Left lung (tissue), 10 donors: ENCODE measurements around the gene STARD3. TPM values are rescaled to one million over a fixed set of nuclear protein-coding genes. Genes with fewer than 3 reads are reported as not detected.

Source experiments
- ATAC-seq: fragments of 200-7000 bp; cut with Tn5 transposase; one replicate; pipeline ENCODE4 v1.9.1; 2020; ENCODE audit warnings: moderate library complexity
- DNase-seq, 4 donors: peaks; one replicate each; pipeline ENCODE4 v3.0.0-alpha.2; 2013 to 2020
- H3K27ac ChIP-seq, 2 donors: fragments of 200-600 bp; sonication (generic) in 1 of 2; one replicate each; pipeline versions ENCODE4 v1.5.0 to v1.8.0; 2020 to 2021
- H3K27me3 ChIP-seq, 2 donors: fragments of 200-600 bp; sonication (generic) in 1 of 2; one replicate each; pipeline versions ENCODE4 v1.5.0 to v1.8.0; 2020 to 2021
- H3K36me3 ChIP-seq, 2 donors: fragments of 200-600 bp; sonication (generic) in 1 of 2; one replicate each; pipeline versions ENCODE4 v1.5.0 to v1.8.0; 2020 to 2021
- H3K4me1 ChIP-seq, 2 donors: fragments of 200-600 bp; one replicate each; pipeline ENCODE4 v1.8.0; 2021
- H3K4me3 ChIP-seq, 2 donors: fragments of 200-600 bp; sonication (generic) in 1 of 2; one replicate each; pipeline versions ENCODE4 v1.5.0 to v1.8.0; 2020 to 2021; ENCODE audit warnings: mild to moderate bottlenecking in 1 of 2
- H3K9me3 ChIP-seq, 2 donors: fragments of 200-600 bp; sonication (generic) in 1 of 2; one replicate each; pipeline versions ENCODE4 v1.5.0 to v1.8.0; 2020 to 2021
- intact Hi-C, 2 donors: fragments of 100-400 bp; cut with DNase I; formaldehyde crosslinking; loops; one replicate each; pipeline versions ENCODE4 v1.11.2 to v1.14.2; 2022
- polyA plus RNA-seq, 6 donors: library from polyadenylated mRNA; unstranded; fragments of 120-200 nt; gene quantifications; one replicate each; pipeline ENCODE4 v1.2.1, GENCODE V29; 2013; ENCODE audit not compliant: insufficient read length in 6 of 6
- total RNA-seq, 2 donors: library from RNA; stranded (reverse); fragmentation: NEBNext Ultra II Directional; extraction: Animal tissue kit (Norgen Biotek cat#: 25700); gene quantifications; one replicate each; pipeline ENCODE4 v1.2.1, GENCODE V29; 2021
- TF ChIP-seq, protein P1 (sequence below), 2 donors: fragments of 200-600 bp; sonication (generic) in 1 of 2; IDR thresholded peaks; one replicate each; pipeline versions ENCODE4 v1.5.0 to v1.8.0; 2021; ENCODE audit warnings: antibody characterized with exemption in 2 of 2
- donor health status: DM: no; HTN: yes; CAD: no.
- donor health status: DM: no; HTN: no; CAD: no.

The STARD3 gene
- total and polyA plus RNA-seq, 8 donors: 42.1 to 66.1 (median 55.9) TPM

GRCh38 chr17:39667262-39667944 lies 30.5 kb downstream of the STARD3 start:
- DNase-seq (peak in 1 of 4 donors; percentile 78), ATAC-seq (peak; percentile 27)
- Histone ChIP-seq H3K4me3 (peak overlapping the region in 1 of 2 donors; percentile 37), H3K4me1 (peaks cover 4 to 52% of the 10 kb centered on the region in 2 donors), H3K9me3 (no peaks in the 10 kb centered on the region), H3K27ac (peak overlapping the region in 1 of 2 donors; percentile 23), H3K36me3 (peaks cover 0 to 7% of the 10 kb centered on the region in 2 donors), H3K27me3 (peaks cover 29 to 79% of the 10 kb centered on the region in 2 donors)
- intact Hi-C loops: no loop called here
- TF ChIP-seq, protein P1, sequence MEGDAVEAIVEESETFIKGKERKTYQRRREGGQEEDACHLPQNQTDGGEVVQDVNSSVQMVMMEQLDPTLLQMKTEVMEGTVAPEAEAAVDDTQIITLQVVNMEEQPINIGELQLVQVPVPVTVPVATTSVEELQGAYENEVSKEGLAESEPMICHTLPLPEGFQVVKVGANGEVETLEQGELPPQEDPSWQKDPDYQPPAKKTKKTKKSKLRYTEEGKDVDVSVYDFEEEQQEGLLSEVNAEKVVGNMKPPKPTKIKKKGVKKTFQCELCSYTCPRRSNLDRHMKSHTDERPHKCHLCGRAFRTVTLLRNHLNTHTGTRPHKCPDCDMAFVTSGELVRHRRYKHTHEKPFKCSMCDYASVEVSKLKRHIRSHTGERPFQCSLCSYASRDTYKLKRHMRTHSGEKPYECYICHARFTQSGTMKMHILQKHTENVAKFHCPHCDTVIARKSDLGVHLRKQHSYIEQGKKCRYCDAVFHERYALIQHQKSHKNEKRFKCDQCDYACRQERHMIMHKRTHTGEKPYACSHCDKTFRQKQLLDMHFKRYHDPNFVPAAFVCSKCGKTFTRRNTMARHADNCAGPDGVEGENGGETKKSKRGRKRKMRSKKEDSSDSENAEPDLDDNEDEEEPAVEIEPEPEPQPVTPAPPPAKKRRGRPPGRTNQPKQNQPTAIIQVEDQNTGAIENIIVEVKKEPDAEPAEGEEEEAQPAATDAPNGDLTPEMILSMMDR (IDR thresholded peaks at IDR 0.05): no peak

- intact Hi-C loops: no loop called here
- TF ChIP-seq, protein P1 (IDR thresholded peaks at IDR 0.05): peak; percentile 41 to 67
- Histone ChIP-seq H3K9me3 (no peaks in the 10 kb centered on the region), H3K4me1 (peaks cover 3 to 44% of the 10 kb centered on the region in 2 donors), H3K4me3 (peak within 1 kb of the TSS; percentile 21 to 37), H3K27me3 (peaks cover 29 to 79% of the 10 kb centered on the region in 2 donors), H3K36me3 (no peaks in the 10 kb centered on the region), H3K27ac (peak within 1 kb of the TSS in 1 of 2 donors; percentile 23)
- peak; percentile 65 for ATAC-seq
- peak in 3 of 4 donors; percentile 70 to 91 (median 75) for DNase-seq
These were observed 31.3 kb downstream of the STARD3 start, which contains the start of gene PNMT for GRCh38 chr17:39667945-39668924. PNMT (plus strand) TSS chr17:39668453; CDS start chr17:39668476, 23 bp downstream.

GRCh38 chr17:39669897-39670735 lies 33.2 kb downstream of the STARD3 start:
- Histone ChIP-seq H3K9me3 (no peaks in the 10 kb centered on the region), H3K4me1 (peaks cover 4 to 32% of the 10 kb centered on the region in 2 donors), H3K36me3 (no peaks in the 10 kb centered on the region), H3K27ac (no peak overlapping the region), H3K27me3 (peaks cover 29 to 72% of the 10 kb centered on the region in 2 donors), H3K4me3 (no peak overlapping the region)
- TF ChIP-seq, protein P1 (IDR thresholded peaks at IDR 0.05): no peak
- peak in 1 of 4 donors; percentile 71 for DNase-seq
- intact Hi-C loops: no loop called here
- ATAC-seq: no peak

DNA sequence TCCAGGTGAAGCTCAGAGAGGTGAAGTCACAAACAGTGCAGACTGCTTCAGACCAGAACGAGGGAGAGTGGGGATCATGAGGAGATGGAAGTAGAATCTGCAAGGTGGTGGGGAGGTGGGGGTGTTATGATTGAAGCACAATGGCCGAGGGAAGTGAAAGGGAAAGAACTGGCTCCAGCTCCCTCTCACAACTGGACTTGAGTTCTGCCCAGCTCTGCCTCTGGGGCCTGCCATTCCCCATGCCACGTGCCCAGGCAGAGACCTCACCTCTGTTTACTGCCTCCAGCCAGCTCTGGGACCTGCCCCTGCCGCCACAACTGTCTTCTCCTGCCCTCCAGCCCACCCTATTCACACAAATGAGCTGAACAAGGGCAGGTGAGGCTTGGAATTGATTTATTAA lies 33.8 kb downstream of the STARD3 start:
- Histone ChIP-seq H3K4me1 (peaks cover 10 to 34% of the 10 kb centered on the region in 2 donors), H3K27ac (no peak overlapping the region), H3K4me3 (no peak overlapping the region), H3K36me3 (no peaks in the 10 kb centered on the region), H3K9me3 (no peaks in the 10 kb centered on the region), H3K27me3 (peaks cover 29 to 66% of the 10 kb centered on the region in 2 donors)
- TF ChIP-seq, protein P1 (IDR thresholded peaks at IDR 0.05): no peak
- intact Hi-C loops: no loop called here
- DNase-seq (peak in 1 of 4 donors; percentile 48), ATAC-seq (no peak)
